H9 (cell line): ENCODE results near the gene ISG15. TPM values are rescaled to one million over a fixed set of nuclear protein-coding genes. Genes with fewer than 3 reads are reported as not detected.

Experiments used
- DNase-seq: peaks from one replicate; pipeline ENCODE4 v3.0.0-alpha.2; 2017
- H2AFZ ChIP-seq: one replicate; pipeline ENCODE4 v1.6.1; 2013; ENCODE audit warnings: mild to moderate bottlenecking, low read length, control low read depth, moderate library complexity
- H2AK5ac ChIP-seq: 2 replicates; pipeline ENCODE4 v1.6.1; 2013; ENCODE audit warnings: low read length, control low read depth, mixed read lengths; ENCODE audit not compliant: insufficient read length
- H2BK120ac ChIP-seq: one replicate; pipeline ENCODE4 v1.6.1; 2013; ENCODE audit warnings: low read depth, mild to moderate bottlenecking, low read length, control low read depth, inconsistent platforms; ENCODE audit not compliant: poor library complexity, severe bottlenecking
- H2BK12ac ChIP-seq: 2 replicates; pipeline ENCODE4 v1.6.1; 2013; ENCODE audit warnings: low read length, control low read depth, mixed read lengths, low read depth; ENCODE audit not compliant: insufficient read length
- H2BK15ac ChIP-seq: 2 replicates; pipeline ENCODE4 v1.6.1; 2013; ENCODE audit warnings: low read depth, low read length, control low read depth
- H2BK20ac ChIP-seq: one replicate; pipeline ENCODE4 v1.6.1; 2013; ENCODE audit warnings: low read depth, mild to moderate bottlenecking, low read length, control low read depth, inconsistent platforms; ENCODE audit not compliant: poor library complexity, severe bottlenecking
- H2BK5ac ChIP-seq: 2 replicates; pipeline ENCODE4 v1.6.1; 2013; ENCODE audit warnings: low read length, control low read depth, mixed read lengths; ENCODE audit not compliant: insufficient read length
- H3K14ac ChIP-seq: 2 replicates; pipeline ENCODE4 v1.6.1; 2013; ENCODE audit warnings: low read length, control low read depth; ENCODE audit not compliant: insufficient read depth
- H3K18ac ChIP-seq: 2 replicates; pipeline ENCODE4 v1.6.1; 2013; ENCODE audit warnings: low read depth, mild to moderate bottlenecking, mixed read lengths, low read length, control low read depth; ENCODE audit not compliant: insufficient read length
- H3K23ac ChIP-seq: 2 replicates; pipeline ENCODE4 v1.6.1; 2013; ENCODE audit warnings: low read length, control low read depth, mixed read lengths, low read depth; ENCODE audit not compliant: insufficient read length
- H3K23me2 ChIP-seq: 2 replicates; pipeline ENCODE4 v1.6.1; 2013; ENCODE audit warnings: low read depth, mild to moderate bottlenecking, mixed read lengths, low read length, control low read depth; ENCODE audit not compliant: insufficient read length, poor library complexity, severe bottlenecking
- H3K27ac ChIP-seq: 2 replicates; pipeline ENCODE4 v1.5.1; 2013; ENCODE audit warnings: low read length, control low read depth, mixed read lengths, low read depth; ENCODE audit not compliant: insufficient read length
- H3K27me3 ChIP-seq: 2 replicates; pipeline ENCODE4 v1.6.1; 2013; ENCODE audit warnings: low read length, control low read depth, inconsistent platforms; ENCODE audit not compliant: insufficient read depth
- H3K4ac ChIP-seq: 2 replicates; pipeline ENCODE4 v1.6.1; 2013; ENCODE audit warnings: low read depth, mild to moderate bottlenecking, control low read depth, inconsistent platforms, low read length, moderate library complexity
- H3K4me1 ChIP-seq: 2 replicates; pipeline ENCODE4 v1.6.1; 2013; ENCODE audit warnings: low read length, control low read depth, inconsistent platforms; ENCODE audit not compliant: insufficient read depth
- H3K4me2 ChIP-seq: 2 replicates; pipeline ENCODE4 v1.6.1; 2013; ENCODE audit warnings: low read length, control low read depth, mixed read lengths; ENCODE audit not compliant: insufficient read length, insufficient read depth
- H3K56ac ChIP-seq: 2 replicates; pipeline ENCODE4 v1.6.1; 2013; ENCODE audit warnings: low read depth, mild to moderate bottlenecking, mixed read lengths, low read length, control low read depth; ENCODE audit not compliant: insufficient read length
- H3K79me1 ChIP-seq: 2 replicates; pipeline ENCODE4 v1.6.1; 2013; ENCODE audit warnings: low read depth, mild to moderate bottlenecking, moderate library complexity, low read length, control low read depth, inconsistent platforms; ENCODE audit not compliant: insufficient read depth, poor library complexity, severe bottlenecking
- H3K79me2 ChIP-seq: 2 replicates; pipeline ENCODE4 v1.6.1; 2013; ENCODE audit warnings: low read length, control low read depth, inconsistent platforms; ENCODE audit not compliant: insufficient read depth
- H3K9ac ChIP-seq: 2 replicates; pipeline ENCODE4 v1.6.1; 2013; ENCODE audit warnings: low read length, control low read depth, mixed read lengths; ENCODE audit not compliant: insufficient read length; ENCODE audit errors: extremely low read depth
- H3K9me3 ChIP-seq: one replicate; pipeline ENCODE4 v1.6.1; 2013; ENCODE audit warnings: low read depth, low read length, inconsistent platforms; ENCODE audit not compliant: control insufficient read depth
- H3T11ph ChIP-seq: one replicate; pipeline ENCODE4 v1.6.1; 2013; ENCODE audit warnings: mild to moderate bottlenecking, low read length, control low read depth, inconsistent platforms
- H4K20me1 ChIP-seq: one replicate; pipeline ENCODE4 v1.6.1; 2013; ENCODE audit not compliant: control insufficient read depth, insufficient read length, insufficient read depth
- H4K5ac ChIP-seq: 2 replicates; pipeline ENCODE4 v1.6.1; 2013; ENCODE audit warnings: low read depth, mild to moderate bottlenecking, mixed read lengths, low read length, control low read depth; ENCODE audit not compliant: insufficient read length
- H4K8ac ChIP-seq: replicated peaks from 2 replicates; pipeline ENCODE4 v1.6.1; 2013; ENCODE audit warnings: low read length, control low read depth, mixed read lengths, low read depth; ENCODE audit not compliant: insufficient read length
- H4K91ac ChIP-seq: 2 replicates; pipeline ENCODE4 v1.6.1; 2013; ENCODE audit warnings: low read depth, mild to moderate bottlenecking, moderate library complexity, mixed read lengths, low read length, control low read depth; ENCODE audit not compliant: insufficient read length
- H3K27ac Mint-ChIP-seq, 3 experiments: 2 replicates in 2 of 3; 3 replicates in 1 of 3; pipeline ENCODE4 v1.8.0; 2020 to 2021; ENCODE audit warnings: mixed read lengths in 3 of 3, mild to moderate bottlenecking in 1 of 3, moderate library complexity in 1 of 3
- H3K27me3 Mint-ChIP-seq: 2 replicates; pipeline ENCODE4 v1.8.0; 2021; ENCODE audit warnings: low read depth, mild to moderate bottlenecking, moderate library complexity, mixed read lengths
- H3K36me3 Mint-ChIP-seq, 3 experiments: 2 replicates in 2 of 3; 3 replicates in 1 of 3; pipeline ENCODE4 v1.8.0; 2020 to 2021; ENCODE audit warnings: low read depth in 3 of 3, mixed read lengths in 3 of 3; ENCODE audit not compliant: insufficient read depth in 1 of 3
- H3K4me1 Mint-ChIP-seq, 2 experiments: 2 replicates each; pipeline ENCODE4 v1.8.0; 2020; ENCODE audit warnings: mixed read lengths in 2 of 2
- H3K4me3 Mint-ChIP-seq, 2 experiments: 2 replicates in 1 of 2; 3 replicates in 1 of 2; pipeline ENCODE4 v1.8.0; 2020 to 2021; ENCODE audit warnings: mild to moderate bottlenecking in 2 of 2, mixed read lengths in 2 of 2, moderate library complexity in 1 of 2
- H3K9me3 Mint-ChIP-seq, 2 experiments: 2 replicates in 1 of 2; 3 replicates in 1 of 2; pipeline ENCODE4 v1.8.0; 2020; ENCODE audit warnings: mild to moderate bottlenecking in 2 of 2, mixed read lengths in 2 of 2, moderate library complexity in 1 of 2
- WGBS: extraction: QIAGEN DNeasy Blood & Tissue Kit; methylation state at CpG from one replicate; pipeline ENCODE4 v1.1.7; 2013; ENCODE audit warnings: missing lambda C conversion rate, low lambda C conversion rate, mixed read lengths; ENCODE audit not compliant: insufficient read length; ENCODE audit errors: extremely low coverage; 5-methylcytosine and 5-hydroxymethylcytosine counted together
- total RNA-seq: library from RNA; stranded (reverse); gene quantifications from 2 replicates; pipeline ENCODE4 v1.2.1, GENCODE V29; 2021
- TF ChIP-seq, protein P1 (sequence below): fragments of 200-600 bp; sonication (generic); conservative IDR thresholded peaks from 3 replicates; pipeline ENCODE4 v1.8.0; 2021; ENCODE audit warnings: antibody characterized with exemption, mild to moderate bottlenecking

Gene ISG15
- total RNA-seq, 1 experiment from 2014 or later: 39.7 TPM

GRCh38 chr1:1054971-1055370 lies 41.7 kb downstream of the ISG15 start:
- Histone ChIP-seq H2BK5ac (no peak overlapping the region), H3K79me2 (no peaks in the 10 kb centered on the region; the same call in 1 of the 2 replicates), H4K91ac (no peak overlapping the region), H3K18ac (no peak overlapping the region), H3K4me1 (no peaks in the 10 kb centered on the region), H2AFZ (no peak overlapping the region), H4K8ac (no peak overlapping the region), H3K27me3 (peaks cover 6% of the 10 kb centered on the region; the same call in 1 of the 2 replicates), H3K79me1 (no peaks in the 10 kb centered on the region), H2AK5ac (no peak overlapping the region), H2BK20ac (no peak overlapping the region), H2BK12ac (no peak overlapping the region), H3K27ac (no peak overlapping the region), H3K9me3 (no peaks in the 10 kb centered on the region), H3K23ac (no peak overlapping the region), H3K23me2 (peaks cover 8% of the 10 kb centered on the region), H3T11ph (no peak overlapping the region), H2BK120ac (no peak overlapping the region), H3K4me2 (no peak overlapping the region), H3K9ac (no peak overlapping the region), H4K20me1 (no peaks in the 10 kb centered on the region), H3K4ac (no peak overlapping the region), H2BK15ac (no peak overlapping the region), H3K14ac (no peak overlapping the region), H4K5ac (no peak overlapping the region), H3K56ac (no peak overlapping the region)
- Mint-ChIP-seq H3K27me3 (peaks cover 34% of the 10 kb centered on the region), H3K9me3 (no peaks in the 10 kb centered on the region), H3K36me3 (peaks cover 10 to 38% (median 34%) of the 10 kb centered on the region in 3 experiments), H3K4me1 (peaks cover 7 to 11% of the 10 kb centered on the region in 2 experiments), H3K27ac (no peak overlapping the region), H3K4me3 (no peak overlapping the region)
- no CpG with 5 or more reads among the region's 23 CpGs for WGBS
- TF ChIP-seq, protein P1, sequence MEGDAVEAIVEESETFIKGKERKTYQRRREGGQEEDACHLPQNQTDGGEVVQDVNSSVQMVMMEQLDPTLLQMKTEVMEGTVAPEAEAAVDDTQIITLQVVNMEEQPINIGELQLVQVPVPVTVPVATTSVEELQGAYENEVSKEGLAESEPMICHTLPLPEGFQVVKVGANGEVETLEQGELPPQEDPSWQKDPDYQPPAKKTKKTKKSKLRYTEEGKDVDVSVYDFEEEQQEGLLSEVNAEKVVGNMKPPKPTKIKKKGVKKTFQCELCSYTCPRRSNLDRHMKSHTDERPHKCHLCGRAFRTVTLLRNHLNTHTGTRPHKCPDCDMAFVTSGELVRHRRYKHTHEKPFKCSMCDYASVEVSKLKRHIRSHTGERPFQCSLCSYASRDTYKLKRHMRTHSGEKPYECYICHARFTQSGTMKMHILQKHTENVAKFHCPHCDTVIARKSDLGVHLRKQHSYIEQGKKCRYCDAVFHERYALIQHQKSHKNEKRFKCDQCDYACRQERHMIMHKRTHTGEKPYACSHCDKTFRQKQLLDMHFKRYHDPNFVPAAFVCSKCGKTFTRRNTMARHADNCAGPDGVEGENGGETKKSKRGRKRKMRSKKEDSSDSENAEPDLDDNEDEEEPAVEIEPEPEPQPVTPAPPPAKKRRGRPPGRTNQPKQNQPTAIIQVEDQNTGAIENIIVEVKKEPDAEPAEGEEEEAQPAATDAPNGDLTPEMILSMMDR: no peak
- no peak for DNase-seq
